T-helper 22 cell (primary cell): ENCODE measurements around the gene NRG2.

Experiments
- DNase-seq: peaks from one replicate; pipeline ENCODE4 v3.0.0-alpha.2; 2020; ENCODE audit warnings: low read depth

NRG2 gene

DNA sequence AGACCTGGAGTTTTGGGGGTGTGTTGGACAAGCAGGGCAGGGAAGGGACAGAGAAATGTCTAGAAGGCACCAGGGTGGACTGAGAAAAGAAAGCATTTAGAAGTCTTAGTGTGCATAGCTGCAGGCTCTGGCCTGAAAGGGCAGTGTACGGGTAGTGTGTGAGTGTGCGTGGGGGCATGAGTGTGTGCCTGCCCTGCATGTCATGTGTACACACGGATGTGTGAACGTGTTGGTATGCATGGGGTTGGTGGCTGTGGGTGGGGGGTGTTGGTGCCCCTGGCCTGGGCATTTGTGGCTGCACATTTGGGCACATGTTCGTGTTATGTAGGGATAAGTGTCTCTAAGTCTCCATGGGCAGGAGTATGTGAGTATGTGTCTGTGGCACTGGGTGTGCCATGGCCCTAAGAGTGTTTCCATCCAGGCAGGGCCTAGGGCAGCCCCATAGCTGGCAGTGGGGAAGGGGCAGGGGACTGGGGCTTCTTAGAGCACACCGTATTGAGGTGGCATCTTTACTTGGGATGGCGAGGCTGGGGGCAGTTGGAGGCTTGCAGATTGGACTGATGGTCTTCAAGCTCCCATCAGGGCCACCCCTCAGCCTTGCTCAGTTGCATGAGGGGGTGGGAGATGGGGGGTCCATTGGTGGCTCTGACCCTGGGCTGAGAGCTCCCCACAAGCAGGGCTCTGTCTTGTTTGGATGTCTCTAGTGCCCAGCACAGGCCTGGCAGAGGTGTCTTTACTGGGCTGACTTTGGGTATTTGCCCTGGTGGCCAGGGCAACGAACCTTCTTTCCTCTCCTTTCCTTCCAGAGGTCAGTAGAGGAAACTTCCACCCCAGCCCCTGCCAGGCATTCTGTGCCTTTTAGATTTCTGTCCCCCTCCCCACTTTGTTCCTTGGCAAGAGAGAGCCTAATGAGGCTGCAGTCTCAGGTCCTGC, 232.5 kb downstream of the NRG2 start:
- DNase-seq = no peak

DNA sequence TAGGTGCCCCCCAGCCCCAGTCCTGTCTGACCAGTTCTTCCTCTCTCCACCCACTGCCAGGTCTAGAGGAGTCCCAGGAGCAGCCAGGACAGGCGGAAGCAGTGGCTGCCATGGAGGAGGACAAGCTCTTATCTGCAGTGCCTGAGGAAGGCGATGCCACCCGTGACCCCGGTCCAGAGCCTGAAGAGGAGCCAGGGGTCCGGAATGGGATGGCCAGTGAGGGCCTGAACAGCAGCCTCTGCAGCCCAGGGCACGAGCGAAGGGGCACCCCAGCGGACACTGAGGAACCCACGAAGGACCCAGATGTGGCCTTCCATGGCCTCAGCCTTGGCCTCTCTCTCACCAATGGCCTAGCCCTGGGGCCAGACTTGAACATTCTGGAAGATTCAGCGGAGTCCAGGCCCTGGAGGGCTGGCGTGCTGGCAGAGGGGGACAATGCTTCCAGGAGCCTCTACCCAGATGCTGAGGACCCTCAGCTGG, 233.7 kb downstream of the NRG2 start:
- no peak for DNase-seq

DNA sequence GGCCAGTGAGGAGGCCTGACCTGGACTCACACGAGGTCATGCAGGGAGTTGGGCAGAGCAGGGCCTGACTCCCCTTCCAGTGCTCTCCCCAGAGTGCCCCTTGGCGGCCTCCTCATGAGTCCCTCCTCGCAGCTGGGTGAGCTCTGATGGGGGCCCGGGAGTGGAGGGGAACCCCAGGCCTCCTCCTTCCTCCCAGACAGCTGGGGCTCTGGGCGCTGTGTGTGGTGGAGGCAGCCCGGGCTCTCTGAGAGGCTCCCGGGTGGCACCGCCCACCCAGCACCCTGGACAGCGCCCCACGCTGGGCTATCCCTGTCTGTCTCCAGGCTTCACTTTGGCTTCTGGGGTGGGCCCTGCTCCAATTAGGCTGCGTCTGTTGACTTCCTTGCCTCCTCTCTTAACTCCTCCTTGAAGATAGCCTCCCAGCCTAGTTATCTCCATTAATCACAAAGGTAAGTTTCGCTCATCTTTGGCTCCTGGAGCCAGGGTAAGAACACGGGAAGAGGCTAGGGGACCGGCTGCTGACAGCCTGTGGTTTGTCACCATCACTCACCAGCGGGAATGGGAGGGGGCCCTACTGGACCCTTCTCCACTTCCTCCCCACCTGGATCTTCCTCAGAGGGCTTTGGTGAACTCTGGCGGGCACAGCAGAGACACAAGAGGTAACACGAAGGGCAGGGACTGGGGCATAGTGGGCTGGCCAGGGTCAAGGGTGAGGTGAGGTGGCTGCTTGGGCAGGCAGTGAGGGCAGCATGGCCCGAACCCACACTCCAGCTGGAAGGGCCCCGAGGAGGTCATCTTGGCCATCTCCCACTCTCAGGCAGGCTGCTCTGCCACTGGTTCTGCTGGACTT, 234.4 kb downstream of the NRG2 start:
- DNase-seq = no peak

DNA sequence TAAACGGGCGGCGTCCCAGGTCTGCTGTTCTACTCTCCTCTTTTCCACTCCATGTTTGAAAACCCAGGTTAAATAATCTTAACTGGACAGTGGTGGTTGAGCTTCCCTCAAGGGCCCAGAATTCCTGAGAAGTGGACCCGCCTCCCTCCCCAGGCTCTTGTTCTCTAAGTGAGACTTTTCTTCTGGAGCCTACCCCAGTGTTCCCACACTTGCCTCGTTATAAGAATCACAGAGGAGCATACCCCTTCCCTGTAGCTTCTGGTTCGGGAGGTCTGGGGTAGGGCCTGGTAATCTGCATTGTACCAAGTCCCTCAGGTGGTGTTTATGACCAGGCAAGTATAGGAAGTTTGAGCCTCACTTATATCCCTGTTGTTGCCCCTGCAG, 235.5 kb downstream of the NRG2 start:
- DNase-seq = no peak

DNA sequence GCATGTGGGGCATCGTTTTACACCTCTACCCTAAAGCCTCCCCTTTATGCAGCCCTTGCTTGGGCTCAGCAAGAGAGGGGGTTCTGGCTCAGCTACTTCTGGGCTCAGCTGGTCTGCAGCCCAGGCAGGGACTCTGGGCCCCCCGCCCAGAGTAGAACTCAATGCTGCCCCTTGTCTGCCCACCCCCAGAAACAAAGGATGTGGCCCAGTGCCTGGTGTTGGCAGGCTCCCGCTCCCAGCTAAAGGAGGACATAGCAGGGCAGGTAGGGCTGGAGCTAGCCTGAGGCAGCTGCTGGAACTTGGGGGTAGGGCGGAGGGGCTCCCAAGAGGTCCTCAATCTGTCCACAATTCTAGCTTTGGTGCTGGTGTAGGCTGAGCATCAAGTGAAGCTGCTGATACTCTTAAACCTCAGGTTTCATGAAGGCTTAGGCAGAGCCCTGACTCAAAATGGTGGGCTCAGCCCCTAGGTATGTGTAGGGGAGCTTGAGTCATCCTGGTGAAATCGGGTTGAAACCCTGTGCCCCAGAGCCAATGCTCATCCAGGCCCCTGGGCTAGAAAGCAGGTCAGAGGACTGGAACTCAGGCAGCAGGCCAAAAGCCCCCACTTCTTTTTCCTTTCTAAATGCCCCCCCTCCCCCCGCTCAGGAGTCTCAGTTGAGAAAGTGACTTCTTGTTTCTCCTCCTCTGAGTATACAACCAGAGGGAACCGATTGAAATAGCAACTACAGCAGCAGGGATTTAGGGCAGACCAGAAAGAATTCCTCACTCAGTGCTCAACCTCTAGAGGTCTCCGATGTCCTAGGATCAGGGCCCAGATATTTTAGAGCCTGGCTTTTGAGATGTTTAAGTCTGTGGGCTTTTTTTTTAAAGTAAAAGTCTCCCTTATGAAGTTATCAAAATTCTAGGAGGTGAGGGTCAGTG, 236.1 kb downstream of the NRG2 start:
- no peak for DNase-seq

DNA sequence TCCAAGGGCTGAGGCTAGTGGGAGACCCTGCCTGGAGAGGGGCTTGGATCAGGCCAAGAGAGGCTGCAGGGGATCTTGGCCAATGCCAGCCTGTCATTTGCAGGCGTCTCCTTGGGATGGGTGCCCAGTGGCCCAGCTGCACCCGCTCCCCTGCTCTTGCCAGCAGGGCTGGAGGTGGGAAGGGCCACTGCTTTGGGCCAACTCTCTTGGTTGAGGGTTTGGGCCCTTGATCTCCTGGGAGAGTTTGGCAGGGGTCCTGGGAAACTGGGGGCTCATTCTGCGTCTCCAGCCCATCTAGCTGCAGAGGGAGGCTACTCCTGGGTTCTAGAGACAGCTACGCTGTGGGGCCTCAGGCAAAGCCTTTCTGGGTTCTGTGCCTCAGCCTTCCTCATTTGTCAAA, 237.0 kb downstream of the NRG2 start:
- DNase-seq = no peak

DNA sequence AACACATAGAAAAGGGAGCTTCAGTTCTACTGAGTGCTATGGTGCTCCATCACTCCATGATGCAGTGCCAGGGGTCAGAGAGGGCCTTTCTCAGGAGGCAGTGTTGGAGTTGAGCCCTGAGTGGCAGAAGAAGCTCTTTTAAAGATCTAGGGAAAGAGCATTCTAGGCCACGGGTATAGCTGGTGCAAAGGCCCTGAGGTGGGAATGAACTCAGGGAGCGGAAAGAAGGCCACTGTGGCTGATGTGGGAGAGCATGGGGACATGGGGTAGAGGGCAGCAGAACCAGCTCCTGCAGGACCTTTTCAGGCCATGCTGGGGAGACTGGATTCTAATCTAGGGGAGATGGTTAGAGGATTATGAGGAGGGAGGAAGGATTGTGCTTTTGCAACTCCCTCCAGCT, 237.6 kb downstream of the NRG2 start:
- no peak for DNase-seq

DNA sequence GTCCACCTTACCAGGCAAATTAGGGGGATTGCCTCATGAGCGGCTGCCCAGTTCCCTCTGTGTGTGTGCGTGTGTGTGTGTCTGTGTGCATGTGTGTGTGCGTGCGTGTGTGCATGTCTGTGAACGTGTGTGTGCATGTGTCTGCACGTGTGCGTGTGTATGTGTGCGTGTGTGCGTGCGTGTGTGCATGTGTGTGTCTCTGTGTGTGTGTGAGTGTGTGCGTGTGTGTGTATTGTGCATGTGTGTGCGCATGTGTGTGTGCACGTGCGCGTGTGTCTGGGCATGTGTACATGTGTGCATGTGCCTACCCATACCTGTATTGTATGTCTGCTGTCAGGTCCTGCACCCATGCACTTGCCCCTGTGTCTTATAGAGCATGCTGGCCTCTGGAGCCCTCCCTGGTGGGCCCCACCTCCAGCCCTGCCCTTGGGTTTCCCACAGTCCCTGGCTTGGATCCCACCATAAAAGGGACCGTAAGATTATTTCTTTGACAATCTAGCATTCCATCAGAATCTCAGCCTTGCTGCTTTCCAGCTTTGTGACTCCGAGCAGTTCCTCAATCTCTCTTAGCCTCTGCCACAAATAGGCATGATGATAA, 238.2 kb downstream of the NRG2 start:
- no peak for DNase-seq

DNA sequence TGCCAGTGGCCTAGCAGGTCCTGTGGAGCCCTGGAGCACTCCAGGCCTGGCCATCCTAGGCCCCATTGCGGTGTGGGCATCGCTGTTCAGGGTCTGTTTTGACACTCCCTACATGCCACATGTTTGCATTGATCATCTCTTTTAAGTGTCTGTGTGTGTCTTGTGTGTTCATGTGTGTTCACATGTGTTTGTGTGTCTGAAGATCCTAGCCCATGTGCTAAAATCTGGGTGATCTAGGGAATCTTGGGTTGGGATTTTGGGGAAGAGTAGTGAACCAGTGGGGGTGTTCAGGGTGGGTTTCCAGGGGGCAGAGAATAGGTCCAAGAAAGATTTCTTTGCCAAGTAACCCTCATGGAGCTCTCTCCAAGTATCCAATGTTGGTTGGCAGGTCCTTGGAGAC, 239.1 kb downstream of the NRG2 start:
- DNase-seq = no peak

DNA sequence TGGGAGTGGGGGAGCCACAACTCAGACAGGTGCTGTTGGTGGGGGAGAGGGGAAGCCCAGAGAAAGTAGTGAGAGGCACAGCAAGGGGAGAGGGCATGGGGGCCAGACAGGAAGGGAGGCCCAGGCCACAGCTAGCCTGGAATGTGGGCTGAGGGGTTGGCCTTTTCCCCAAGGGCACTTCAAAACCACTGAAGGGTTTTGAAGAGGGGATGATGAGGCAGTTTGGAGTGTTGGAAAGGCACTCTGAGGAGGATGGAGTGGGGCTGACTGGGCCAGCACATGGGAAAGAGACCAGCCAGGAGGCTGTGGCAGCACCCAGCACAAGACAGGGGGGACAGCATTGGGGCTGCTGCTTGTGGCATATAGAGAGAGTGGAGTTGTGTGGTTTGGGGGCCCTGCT, 243.7 kb downstream of the NRG2 start:
- no peak for DNase-seq

DNA sequence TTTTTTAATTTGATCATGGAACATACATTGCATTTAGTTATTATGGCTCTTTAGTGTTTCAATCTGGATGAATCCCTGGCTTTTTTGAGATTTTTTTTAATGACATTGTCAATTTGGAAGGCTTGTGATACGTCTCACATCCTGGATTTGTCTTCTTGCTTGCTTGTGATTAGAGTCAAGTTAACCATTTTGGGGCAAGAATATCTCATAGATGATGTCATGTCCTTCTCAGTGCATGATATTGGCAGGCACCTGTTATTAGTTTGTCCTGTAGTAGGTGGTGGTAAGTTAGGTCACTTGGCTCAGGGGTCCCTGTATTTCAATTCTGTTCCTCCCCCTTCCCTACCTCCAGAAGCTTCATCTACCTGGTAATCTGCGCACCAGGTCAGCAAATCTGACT, 244.2 kb downstream of the NRG2 start:
- DNase-seq = no peak

DNA sequence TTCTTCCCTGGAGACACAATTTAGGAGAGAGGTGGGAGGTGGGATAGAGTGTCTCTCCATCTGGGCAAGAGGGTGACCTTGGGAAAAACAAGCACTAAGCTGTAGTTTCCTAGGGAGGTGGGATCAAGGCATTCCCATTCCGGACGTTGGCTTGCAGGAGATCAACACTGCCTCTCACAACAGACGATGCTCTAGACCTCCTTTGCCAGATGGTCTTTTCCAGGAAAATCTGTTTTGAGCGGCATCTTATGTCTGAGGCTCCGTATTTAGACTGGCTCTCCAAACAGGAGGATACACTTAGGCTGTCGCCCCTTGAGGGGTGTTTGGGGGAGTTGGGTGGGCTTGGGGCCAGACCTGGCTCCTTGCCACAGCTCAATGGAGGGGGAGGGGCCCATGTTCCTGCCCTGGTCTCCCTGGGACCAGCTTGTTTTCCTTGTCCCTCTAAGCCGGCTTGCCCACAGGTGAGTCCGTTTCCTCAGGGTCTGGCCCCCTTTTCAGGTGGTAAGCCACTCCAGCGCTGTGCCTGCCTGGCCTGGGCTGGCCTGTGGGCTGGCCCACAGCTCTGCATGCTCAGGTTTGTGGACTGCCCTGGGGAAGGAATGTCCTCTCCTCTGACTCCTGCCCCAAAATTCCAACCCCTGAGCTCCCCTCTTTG, 245.1 kb downstream of the NRG2 start:
- no peak for DNase-seq

DNA sequence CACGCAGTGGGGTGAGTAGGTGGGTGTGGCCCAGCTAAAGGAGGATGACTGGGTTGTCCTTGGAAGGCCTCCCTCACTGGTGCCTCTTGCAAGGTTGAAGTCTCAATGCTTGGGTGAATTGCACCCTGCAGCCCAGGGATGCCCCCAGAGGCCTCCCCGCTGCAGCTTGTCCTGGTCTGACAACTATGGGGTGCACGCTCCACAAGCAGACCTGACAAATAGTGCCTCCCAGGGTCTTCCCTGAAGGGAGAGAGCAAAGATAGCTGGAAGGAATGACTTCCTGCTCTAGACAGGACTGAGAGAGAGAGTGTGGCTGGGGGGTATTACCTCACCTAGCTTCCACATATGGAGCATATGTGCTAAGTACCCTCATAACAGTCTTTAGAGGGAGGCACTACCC, 245.8 kb downstream of the NRG2 start:
- DNase-seq = no peak
